Activated B cell treated with CpG ODN at 0.5 μM for 24 hours (primary cell): ENCODE results near the gene PCDH1. TPM values are rescaled to one million over a fixed set of nuclear protein-coding genes. Genes with fewer than 3 reads are reported as not detected.

ENCODE experiments used
- ATAC-seq: fragments of 200-7000 bp; cut with Tn5 transposase; one replicate; pipeline ENCODE4 v1.10.0; 2021; ENCODE audit warnings: low read depth, mild to moderate bottlenecking, moderate library complexity
- CTCF ChIA-PET: fragments of 350-600 bp; sonication (Branson Sonifier 250); formaldehyde crosslinking; loops from one replicate; lab custom pipeline; 2021; ENCODE audit warnings: antibody characterized with exemption; lab: Charles Lee
- POLR2A ChIA-PET: fragments of 350-600 bp; sonication (Branson Sonifier 250); formaldehyde crosslinking; loops from one replicate; lab custom pipeline; 2021; ENCODE audit warnings: antibody characterized with exemption; lab: Charles Lee
- DNase-seq: peaks from one replicate; pipeline ENCODE4 v3.0.0; 2022
- H3K27ac Mint-ChIP-seq: one replicate; pipeline ENCODE4 v1.8.0; 2020; ENCODE audit warnings: mixed read lengths
- H3K27me3 Mint-ChIP-seq: one replicate; pipeline ENCODE4 v1.8.0; 2021; ENCODE audit warnings: mixed read lengths
- H3K36me3 Mint-ChIP-seq: one replicate; pipeline ENCODE4 v1.8.0; 2021; ENCODE audit warnings: low read depth, mixed read lengths
- H3K4me1 Mint-ChIP-seq: one replicate; pipeline ENCODE4 v1.8.0; 2021; ENCODE audit warnings: mixed read lengths
- H3K4me3 Mint-ChIP-seq: one replicate; pipeline ENCODE4 v1.8.0; 2020; ENCODE audit warnings: mild to moderate bottlenecking, mixed read lengths
- H3K9me3 Mint-ChIP-seq: one replicate; pipeline ENCODE4 v1.8.0; 2020; ENCODE audit warnings: mixed read lengths
- CTCF ChIP-seq: fragments of 200-600 bp; IDR thresholded peaks from one replicate; pipeline ENCODE4 v1.8.0; 2022; ENCODE audit warnings: antibody characterized with exemption, mild to moderate bottlenecking
- intact Hi-C: fragments of 100-400 bp; cut with micrococcal nuclease; formaldehyde crosslinking; loops from one replicate; pipeline ENCODE4 v1.15.1; 2024
- total RNA-seq: library from RNA; stranded (reverse); gene quantifications from 2 replicates; pipeline ENCODE4 v1.2.3, GENCODE V29; 2022

Gene PCDH1
- total RNA-seq, 1 donor from 2014 or later = not detected

- H3K9me3 Mint-ChIP-seq = no peaks in the 10 kb centered on the region
- no peak for TF ChIP-seq CTCF
- no peak overlapping the region for H3K4me3 Mint-ChIP-seq
- H3K4me1 Mint-ChIP-seq = peaks cover 29% of the 10 kb centered on the region
- H3K27me3 Mint-ChIP-seq = peaks cover 70% of the 10 kb centered on the region
- no peaks in the 10 kb centered on the region for H3K36me3 Mint-ChIP-seq
- intact Hi-C loops = loop anchor here (10.0 kb wide), 1 partner anchor 460 kb away; the partner anchor contains the start of genes PCDHGA10 and PCDHGB7
- ATAC-seq (no peak), DNase-seq (no peak)
- POLR2A ChIA-PET = no interaction called here
- CTCF ChIA-PET = interaction anchor here (1.4 kb wide), 1 partner anchor 181 kb away, joined by 4 read pairs; no protein-coding TSS in a partner anchor
- no peak overlapping the region for H3K27ac Mint-ChIP-seq
These were observed 3.8 kb downstream of the PCDH1 start for GRCh38 chr5:141874262-141874964.

- CTCF ChIA-PET = interaction anchor here (1.4 kb wide), 1 partner anchor 180 kb away, joined by 4 read pairs; no protein-coding TSS in a partner anchor
These were observed 4.3 kb downstream of the PCDH1 start for GRCh38 chr5:141873933-141874261.

GRCh38 chr5:141872496-141873356 is 5.5 kb downstream of the PCDH1 start:
- no peak for TF ChIP-seq CTCF

More at GRCh38 chr5:141873933-141874261, 4.3 kb downstream of the PCDH1 start:
- ATAC-seq (no peak), DNase-seq (no peak)
- Mint-ChIP-seq H3K27me3 (peaks cover 67% of the 10 kb centered on the region), H3K9me3 (no peaks in the 10 kb centered on the region), H3K36me3 (no peaks in the 10 kb centered on the region), H3K4me3 (no peak overlapping the region), H3K27ac (no peak overlapping the region), H3K4me1 (peaks cover 25% of the 10 kb centered on the region)
- POLR2A ChIA-PET = no interaction called here
- no peak for TF ChIP-seq CTCF
- intact Hi-C loops = loop anchor here (10.0 kb wide), 1 partner anchor 459 kb away; the partner anchor contains the start of genes PCDHGA10 and PCDHGB7

GRCh38 chr5:141871870-141872269 is 6.3 kb downstream of the PCDH1 start:
- no peaks in the 10 kb centered on the region for H3K9me3 Mint-ChIP-seq
- intact Hi-C loops = loop anchor here (10.0 kb wide), 1 partner anchor 457 kb away; the partner anchor contains the start of genes PCDHGA10 and PCDHGB7
- H3K27ac Mint-ChIP-seq = no peak overlapping the region
- peaks cover 58% of the 10 kb centered on the region for H3K27me3 Mint-ChIP-seq
- peaks cover 10% of the 10 kb centered on the region for H3K4me1 Mint-ChIP-seq
- no peak overlapping the region for H3K4me3 Mint-ChIP-seq
- CTCF ChIA-PET = no interaction called here
- TF ChIP-seq CTCF = no peak
- ATAC-seq (no peak), DNase-seq (no peak)
- no peaks in the 10 kb centered on the region for H3K36me3 Mint-ChIP-seq
- POLR2A ChIA-PET = no interaction called here

More at GRCh38 chr5:141872496-141873356, 5.5 kb downstream of the PCDH1 start:
- intact Hi-C loops = loop anchor here (10.0 kb wide), 1 partner anchor 458 kb away; the partner anchor contains the start of genes PCDHGA10 and PCDHGB7
- Mint-ChIP-seq H3K9me3 (no peaks in the 10 kb centered on the region), H3K36me3 (no peaks in the 10 kb centered on the region), H3K4me3 (no peak overlapping the region), H3K27ac (no peak overlapping the region), H3K27me3 (peaks cover 63% of the 10 kb centered on the region), H3K4me1 (peaks cover 18% of the 10 kb centered on the region)
- DNase-seq = no peak
- no peak for ATAC-seq
- ChIA-PET CTCF (no interaction called here), POLR2A (interaction anchor here (0.6 kb wide), 1 partner anchor 17 kb away, joined by 3 read pairs; no protein-coding TSS in a partner anchor)
